Osteocyte (in vitro differentiated cells): ENCODE results near the gene LRFN2. TPM values are rescaled to one million over a fixed set of nuclear protein-coding genes. Genes with fewer than 3 reads are reported as not detected.

ENCODE experiments used
- DNase-seq: peaks from one replicate; pipeline ENCODE4 v3.0.0; 2021; ENCODE audit warnings: mixed read lengths; ENCODE audit not compliant: unreplicated experiment; ENCODE audit errors: extremely low spot score
- H3K27ac Mint-ChIP-seq: one replicate; pipeline ENCODE4 v1.8.0; 2021; ENCODE audit warnings: mild to moderate bottlenecking, mixed read lengths; ENCODE audit not compliant: unreplicated experiment
- H3K27me3 Mint-ChIP-seq: one replicate; pipeline ENCODE4 v1.8.0; 2021; ENCODE audit warnings: mixed read lengths; ENCODE audit not compliant: unreplicated experiment
- H3K36me3 Mint-ChIP-seq: one replicate; pipeline ENCODE4 v1.8.0; 2021; ENCODE audit warnings: mixed read lengths; ENCODE audit not compliant: unreplicated experiment
- H3K4me1 Mint-ChIP-seq: one replicate; pipeline ENCODE4 v1.8.0; 2021; ENCODE audit warnings: mixed read lengths; ENCODE audit not compliant: unreplicated experiment
- H3K4me3 Mint-ChIP-seq: one replicate; pipeline ENCODE4 v1.8.0; 2021; ENCODE audit warnings: mild to moderate bottlenecking, moderate library complexity, mixed read lengths; ENCODE audit not compliant: unreplicated experiment
- H3K9me3 Mint-ChIP-seq: one replicate; pipeline ENCODE4 v1.8.0; 2021; ENCODE audit warnings: mixed read lengths; ENCODE audit not compliant: unreplicated experiment
- total RNA-seq: library from RNA; stranded (reverse); gene quantifications from 2 replicates; pipeline ENCODE4 v1.2.1, GENCODE V29; 2021
- TF ChIP-seq, protein P1 (sequence below): fragments of 200-600 bp; sonication (generic); IDR thresholded peaks from 2 replicates; pipeline ENCODE4 v1.5.0; 2021; ENCODE audit warnings: antibody characterized with exemption, mild to moderate bottlenecking, moderate library complexity

Gene LRFN2
- total RNA-seq, 1 donor from 2014 or later = not detected

DNA sequence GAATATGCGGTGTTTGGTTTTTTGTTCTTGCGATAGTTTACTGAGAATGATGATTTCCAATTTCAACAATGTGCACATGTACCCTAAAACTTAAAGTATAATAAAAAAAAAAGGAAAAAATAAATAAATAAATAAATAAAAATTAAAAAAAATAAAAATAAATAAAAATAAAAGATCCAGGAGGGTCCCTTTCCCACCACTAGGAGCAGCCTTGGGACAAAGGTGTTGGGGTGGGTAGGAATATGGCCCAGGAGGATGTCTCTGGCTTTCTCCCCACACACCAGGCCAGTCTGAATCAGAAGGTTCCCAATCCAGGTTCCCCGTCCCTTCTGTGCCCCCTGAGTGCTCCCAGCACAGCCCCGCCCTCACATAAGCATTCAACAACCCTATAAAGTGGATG is 9.5 kb downstream of the LRFN2 start:
- Mint-ChIP-seq H3K27ac (no peak overlapping the region), H3K9me3 (no peaks in the 10 kb centered on the region), H3K4me3 (no peak overlapping the region), H3K27me3 (no peaks in the 10 kb centered on the region), H3K36me3 (no peaks in the 10 kb centered on the region), H3K4me1 (no peaks in the 10 kb centered on the region)
- TF ChIP-seq, protein P1, sequence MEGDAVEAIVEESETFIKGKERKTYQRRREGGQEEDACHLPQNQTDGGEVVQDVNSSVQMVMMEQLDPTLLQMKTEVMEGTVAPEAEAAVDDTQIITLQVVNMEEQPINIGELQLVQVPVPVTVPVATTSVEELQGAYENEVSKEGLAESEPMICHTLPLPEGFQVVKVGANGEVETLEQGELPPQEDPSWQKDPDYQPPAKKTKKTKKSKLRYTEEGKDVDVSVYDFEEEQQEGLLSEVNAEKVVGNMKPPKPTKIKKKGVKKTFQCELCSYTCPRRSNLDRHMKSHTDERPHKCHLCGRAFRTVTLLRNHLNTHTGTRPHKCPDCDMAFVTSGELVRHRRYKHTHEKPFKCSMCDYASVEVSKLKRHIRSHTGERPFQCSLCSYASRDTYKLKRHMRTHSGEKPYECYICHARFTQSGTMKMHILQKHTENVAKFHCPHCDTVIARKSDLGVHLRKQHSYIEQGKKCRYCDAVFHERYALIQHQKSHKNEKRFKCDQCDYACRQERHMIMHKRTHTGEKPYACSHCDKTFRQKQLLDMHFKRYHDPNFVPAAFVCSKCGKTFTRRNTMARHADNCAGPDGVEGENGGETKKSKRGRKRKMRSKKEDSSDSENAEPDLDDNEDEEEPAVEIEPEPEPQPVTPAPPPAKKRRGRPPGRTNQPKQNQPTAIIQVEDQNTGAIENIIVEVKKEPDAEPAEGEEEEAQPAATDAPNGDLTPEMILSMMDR = no peak
- no peak for DNase-seq

DNA sequence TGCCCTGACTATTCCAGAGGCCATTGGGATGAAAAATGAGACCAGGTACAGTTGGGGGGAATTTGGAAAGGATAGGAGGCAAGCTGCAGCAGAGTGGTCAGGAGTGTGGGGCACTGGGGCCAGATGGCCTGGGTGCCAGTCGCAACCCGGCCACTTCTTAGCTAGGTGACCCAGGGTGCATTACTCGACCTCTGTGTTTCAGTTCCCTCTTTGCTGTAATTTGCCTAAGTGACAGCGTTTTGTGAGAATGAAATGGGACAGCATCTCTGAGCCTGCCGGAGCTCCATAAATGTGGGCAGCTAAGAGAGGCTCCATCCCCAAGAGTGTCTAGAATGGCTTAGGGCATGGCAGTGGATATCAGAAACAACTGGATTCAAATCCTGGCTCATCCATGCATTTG is 13.9 kb downstream of the LRFN2 start:
- H3K27me3 Mint-ChIP-seq = no peaks in the 10 kb centered on the region
- no peak for DNase-seq
- no peak overlapping the region for H3K4me3 Mint-ChIP-seq
- no peaks in the 10 kb centered on the region for H3K36me3 Mint-ChIP-seq
- no peaks in the 10 kb centered on the region for H3K4me1 Mint-ChIP-seq
- no peaks in the 10 kb centered on the region for H3K9me3 Mint-ChIP-seq
- TF ChIP-seq, protein P1 = no peak
- H3K27ac Mint-ChIP-seq = no peak overlapping the region

DNA sequence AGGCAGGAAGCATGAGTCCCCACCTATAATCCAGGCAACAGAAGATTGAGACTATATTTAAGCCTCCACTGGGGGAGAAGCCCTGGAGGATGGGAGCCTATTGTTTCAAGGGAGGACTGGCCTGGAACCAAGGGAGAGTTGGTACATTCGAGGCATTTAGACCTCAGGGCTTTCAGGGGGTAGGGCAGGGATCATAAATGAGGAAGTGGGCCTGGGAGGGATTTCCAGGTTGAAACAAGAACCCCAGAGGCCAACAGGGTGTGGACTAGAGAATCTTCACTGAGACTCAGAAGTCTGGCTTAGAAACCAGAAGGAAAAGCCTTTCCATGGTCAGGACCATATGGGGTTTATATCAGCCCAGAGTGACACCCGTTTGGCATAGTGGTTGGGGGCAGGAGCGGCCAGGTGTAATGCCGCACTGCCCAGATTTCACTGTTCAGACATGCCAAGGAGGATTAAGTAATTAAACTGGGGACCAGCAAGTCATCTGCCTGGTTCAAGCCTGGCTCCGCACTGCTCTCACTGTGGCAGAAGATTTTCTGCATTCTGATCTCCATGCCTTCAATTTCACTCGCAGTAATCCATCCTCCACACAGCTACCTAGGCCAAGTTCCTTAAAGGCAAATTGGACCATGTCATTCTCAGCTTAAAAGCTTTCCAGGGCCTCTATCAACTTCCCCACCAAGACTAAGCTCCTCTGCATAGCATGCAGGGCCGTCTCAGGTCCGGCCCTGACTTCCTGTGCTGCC is 17.8 kb downstream of the LRFN2 start:
- Mint-ChIP-seq H3K27ac (no peak overlapping the region), H3K4me3 (no peak overlapping the region), H3K9me3 (peaks cover 5% of the 10 kb centered on the region), H3K27me3 (no peaks in the 10 kb centered on the region), H3K4me1 (no peaks in the 10 kb centered on the region), H3K36me3 (no peaks in the 10 kb centered on the region)
- TF ChIP-seq, protein P1 = no peak
- no peak for DNase-seq

DNA sequence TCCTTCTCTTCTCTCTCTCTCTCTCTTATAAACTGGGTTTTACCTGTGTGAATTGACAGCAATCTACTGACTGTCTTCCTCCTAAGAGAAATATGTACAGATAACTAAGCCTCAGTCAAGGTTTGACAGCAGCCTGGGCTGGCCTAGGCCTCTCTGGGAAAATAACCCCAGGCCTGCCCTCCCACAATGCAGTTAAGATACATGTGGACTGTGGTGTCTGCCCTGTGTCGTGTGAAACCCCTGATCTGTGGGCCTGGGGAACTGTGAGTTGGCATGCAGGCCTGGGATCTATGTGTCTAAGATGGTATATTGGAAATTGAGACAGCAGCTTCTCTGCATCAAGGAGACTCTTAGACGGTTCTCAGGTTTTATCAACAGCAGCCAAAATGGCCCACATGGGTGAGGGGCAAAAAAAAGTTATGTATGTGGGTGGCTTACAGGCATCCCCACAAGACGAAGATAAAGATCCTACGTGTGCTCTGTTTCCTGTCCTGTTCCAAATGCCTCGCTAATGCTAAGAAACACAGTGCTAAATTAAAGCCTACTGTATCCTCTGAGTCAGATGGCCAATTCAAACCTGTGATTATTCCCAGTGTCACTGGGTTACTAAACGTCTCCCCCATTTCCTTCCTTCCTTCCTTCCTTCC is 19.0 kb downstream of the LRFN2 start:
- peaks cover 6% of the 10 kb centered on the region for H3K9me3 Mint-ChIP-seq
- TF ChIP-seq, protein P1 = no peak
- no peak overlapping the region for H3K27ac Mint-ChIP-seq
- no peaks in the 10 kb centered on the region for H3K4me1 Mint-ChIP-seq
- no peak overlapping the region for H3K4me3 Mint-ChIP-seq
- H3K27me3 Mint-ChIP-seq = no peaks in the 10 kb centered on the region
- no peaks in the 10 kb centered on the region for H3K36me3 Mint-ChIP-seq
- DNase-seq = no peak

DNA sequence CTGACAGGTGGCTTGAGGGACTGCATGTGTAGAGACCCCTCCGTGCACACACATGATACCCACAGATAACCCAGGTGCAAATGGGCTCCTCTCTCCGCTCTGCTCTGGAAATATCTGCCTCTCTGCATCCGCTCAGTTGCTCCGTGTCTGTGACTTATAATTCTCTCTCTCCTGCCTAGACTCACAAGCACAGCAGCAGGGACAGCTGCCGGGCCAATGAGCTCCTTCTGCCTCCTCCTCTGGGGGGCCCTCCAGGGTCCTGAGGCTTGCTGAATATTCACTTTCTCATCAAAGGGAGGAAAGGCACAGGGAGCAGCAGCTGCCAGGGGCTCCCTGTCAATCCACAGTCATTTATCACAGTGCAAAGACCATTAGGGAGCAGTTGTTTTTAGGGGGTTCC is 24.1 kb downstream of the LRFN2 start:
- no peak for DNase-seq
- Mint-ChIP-seq H3K27me3 (no peaks in the 10 kb centered on the region), H3K4me3 (no peak overlapping the region), H3K9me3 (peaks cover 6% of the 10 kb centered on the region), H3K4me1 (no peaks in the 10 kb centered on the region), H3K36me3 (no peaks in the 10 kb centered on the region), H3K27ac (no peak overlapping the region)
- TF ChIP-seq, protein P1 = no peak
